A673 (cell line): ENCODE measurements around the gene CELF1. TPM values are rescaled to one million over a fixed set of nuclear protein-coding genes. Genes with fewer than 3 reads are reported as not detected.

ENCODE experiments used
- BruUV-seq: library from RNA; stranded (reverse); fragments of 400-500 nt; replicated peaks from 2 replicates; lab custom pipeline; 2021; lab: Mats Ljungman, UMichigan
- CTCF ChIA-PET: fragments of 300-600 bp; sonication (Branson Sonifier 250); formaldehyde crosslinking; loops from one replicate; lab custom pipeline; 2022; ENCODE audit warnings: antibody characterized with exemption; lab: Charles Lee
- POLR2A ChIA-PET: fragments of 300-600 bp; sonication (Branson Sonifier 250); formaldehyde crosslinking; loops from one replicate; lab custom pipeline; 2022; ENCODE audit warnings: antibody characterized with exemption; ENCODE audit not compliant: low non-redundant PET; lab: Charles Lee
- DNase-seq: peaks from one replicate; pipeline ENCODE4 v3.0.0-alpha.2; 2015; ENCODE audit warnings: low spot score
- H3K27ac ChIP-seq: fragments of 200-600 bp; sonication (generic); 2 replicates; pipeline ENCODE4 v1.5.1; 2016; ENCODE audit warnings: mixed run types, low read depth, mild to moderate bottlenecking, mixed read lengths, antibody characterized with exemption, low read length; ENCODE audit not compliant: poor library complexity, severe bottlenecking
- H3K27me3 ChIP-seq: fragments of 200-600 bp; sonication (generic); replicated peaks from 2 replicates; pipeline ENCODE4 v1.6.1; 2017; ENCODE audit warnings: mixed run types, low read depth, mild to moderate bottlenecking, mixed read lengths, antibody characterized with exemption, low read length; ENCODE audit not compliant: insufficient read depth, poor library complexity
- H3K36me3 ChIP-seq: fragments of 200-600 bp; sonication (generic); 2 replicates; pipeline ENCODE4 v1.6.1; 2016; ENCODE audit warnings: mixed run types, mild to moderate bottlenecking, mixed read lengths, antibody characterized with exemption, low read length; ENCODE audit not compliant: insufficient read depth, poor library complexity, severe bottlenecking
- H3K4me1 ChIP-seq: fragments of 200-600 bp; sonication (generic); 2 replicates; pipeline ENCODE4 v1.6.1; 2017; ENCODE audit warnings: mixed run types, mild to moderate bottlenecking, mixed read lengths, antibody characterized with exemption, low read length; ENCODE audit not compliant: insufficient read depth, poor library complexity, severe bottlenecking
- H3K4me3 ChIP-seq: fragments of 200-600 bp; sonication (generic); 2 replicates; pipeline ENCODE4 v1.5.1; 2016; ENCODE audit warnings: low read depth, mixed run types, mild to moderate bottlenecking, mixed read lengths, low read length; ENCODE audit not compliant: poor library complexity, severe bottlenecking
- H3K9me3 ChIP-seq: fragments of 200-600 bp; sonication (generic); 2 replicates; pipeline ENCODE4 v1.6.1; 2016; ENCODE audit warnings: mixed run types, low read depth, mild to moderate bottlenecking, mixed read lengths, antibody characterized with exemption, low read length; ENCODE audit not compliant: poor library complexity, severe bottlenecking
- CTCF ChIP-seq: fragments of 300-800, 200-600 bp; sonication (generic); conservative IDR thresholded peaks from 2 replicates; pipeline ENCODE4 v1.5.1; 2017; ENCODE audit warnings: low read depth, mild to moderate bottlenecking, antibody characterized with exemption, low read length, moderate library complexity, mixed read lengths
- EZH2 ChIP-seq: fragments of 200-600 bp; sonication (generic); IDR thresholded peaks from 2 replicates; pipeline ENCODE4 v1.6.1; 2017; ENCODE audit warnings: borderline replicate concordance, low read depth, mild to moderate bottlenecking, mixed read lengths, antibody characterized with exemption, low read length; ENCODE audit not compliant: poor library complexity, severe bottlenecking
- intact Hi-C: fragments of 100-400 bp; cut with micrococcal nuclease; formaldehyde crosslinking; loops from one replicate; pipeline ENCODE4 v1.10.0; 2022; ENCODE audit not compliant: unreplicated experiment
- total RNA-seq: library from RNA; stranded (reverse); gene quantifications from 2 replicates; pipeline ENCODE4 v1.2.3, GENCODE V29; 2021

The CELF1 gene
- total RNA-seq, 1 experiment from 2014 or later = 257 TPM

- CTCF ChIA-PET = no interaction called here
- BruUV-seq = no TSS peak
- DNase-seq = no peak
- no peaks in the 10 kb centered on the region for H3K27me3 ChIP-seq
- TF ChIP-seq EZH2 (no peak), CTCF (no peak)
- no peak overlapping the region for H3K27ac ChIP-seq
- POLR2A ChIA-PET = no interaction called here
- intact Hi-C loops = no loop called here
- H3K9me3 ChIP-seq = no peaks in the 10 kb centered on the region
- no peaks in the 10 kb centered on the region for H3K36me3 ChIP-seq
- peaks cover under 1% of the 10 kb centered on the region for H3K4me1 ChIP-seq
- H3K4me3 ChIP-seq = no peak overlapping the region
These were observed 122.4 kb downstream of the CELF1 start for GRCh38 chr11:47430524-47430923.

- Histone ChIP-seq H3K36me3 (peaks cover 41% of the 10 kb centered on the region), H3K4me3 (peak within 1 kb of the TSS; percentile 78), H3K9me3 (no peaks in the 10 kb centered on the region), H3K27me3 (no peaks in the 10 kb centered on the region), H3K27ac (peak within 1 kb of the TSS; percentile 98), H3K4me1 (peaks cover 14% of the 10 kb centered on the region)
- peak; percentile 100 for DNase-seq
- TF ChIP-seq CTCF = no peak
- TF ChIP-seq EZH2 = no peak
- ChIA-PET POLR2A (no interaction called here), CTCF (interaction anchor here (0.6 kb wide), 1 partner anchor 21 kb away, joined by 3 read pairs; no protein-coding TSS in a partner anchor)
- BruUV-seq = no TSS peak
- intact Hi-C loops = no loop called here
These were observed 126.6 kb downstream of the CELF1 start, which contains the start of gene PSMC3 for GRCh38 chr11:47426062-47426956. PSMC3 (minus strand) TSS chr11:47426439; CDS start chr11:47426279, 160 bp downstream.

- Histone ChIP-seq H3K9me3 (no peaks in the 10 kb centered on the region), H3K27me3 (no peaks in the 10 kb centered on the region), H3K4me1 (peaks cover 14% of the 10 kb centered on the region), H3K4me3 (peak overlapping the region; percentile 78), H3K27ac (peak overlapping the region; percentile 98), H3K36me3 (peaks cover 48% of the 10 kb centered on the region)
- DNase-seq = no peak
- no peak for TF ChIP-seq CTCF
- TF ChIP-seq EZH2 = no peak
- intact Hi-C loops = no loop called here
- BruUV-seq = TSS peak; percentile 72
- CTCF ChIA-PET = no interaction called here
- POLR2A ChIA-PET = no interaction called here
These were observed 127.3 kb downstream of the CELF1 start for GRCh38 chr11:47425611-47426010.
